GM21619 (cell line): ENCODE results near the gene KRT81.
"Not testable (repeated sequence)": the region's sequence is repeated elsewhere in the genome, so short reads cannot be mapped to it uniquely, and the experiment has no call there.

Source experiments
- ATAC-seq: cut with Tn5 transposase; IDR thresholded peaks from one replicate; pipeline ENCODE4 v1.9.1; 2021; ENCODE audit not compliant: unreplicated experiment

The KRT81 gene

DNA sequence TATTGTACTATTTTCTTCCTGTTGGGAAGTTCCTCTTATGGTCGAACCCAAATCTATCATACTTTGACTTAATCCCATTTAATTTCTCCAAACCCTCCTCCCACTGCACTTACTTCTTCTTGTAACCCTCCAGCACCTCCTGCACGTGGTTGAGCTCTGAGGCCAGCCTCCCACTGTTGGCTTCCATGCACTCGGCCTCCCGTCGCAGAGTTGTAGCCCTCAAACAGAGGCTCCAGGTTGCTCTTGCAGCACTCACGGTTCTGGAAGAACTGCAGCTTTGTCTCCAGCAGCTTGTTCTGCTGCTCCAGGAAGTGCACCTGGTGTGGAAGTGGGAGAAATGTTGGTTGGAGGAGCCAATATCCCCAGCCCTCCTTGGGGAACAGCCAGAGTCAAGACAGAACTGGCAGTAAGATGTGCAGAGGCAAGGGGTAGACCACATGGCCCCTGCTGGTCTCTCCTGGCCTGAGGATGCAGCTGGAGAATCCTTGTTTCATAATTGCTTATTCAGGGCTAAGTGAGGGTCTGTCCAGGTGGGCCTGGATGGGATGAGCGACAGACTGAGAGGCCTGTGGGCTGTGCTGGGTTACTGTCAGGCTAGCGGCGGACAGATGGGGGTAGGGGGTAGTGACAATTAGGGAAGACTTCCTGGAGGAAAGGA lies 35.3 kb downstream of the KRT81 start:
- no peak for ATAC-seq

DNA sequence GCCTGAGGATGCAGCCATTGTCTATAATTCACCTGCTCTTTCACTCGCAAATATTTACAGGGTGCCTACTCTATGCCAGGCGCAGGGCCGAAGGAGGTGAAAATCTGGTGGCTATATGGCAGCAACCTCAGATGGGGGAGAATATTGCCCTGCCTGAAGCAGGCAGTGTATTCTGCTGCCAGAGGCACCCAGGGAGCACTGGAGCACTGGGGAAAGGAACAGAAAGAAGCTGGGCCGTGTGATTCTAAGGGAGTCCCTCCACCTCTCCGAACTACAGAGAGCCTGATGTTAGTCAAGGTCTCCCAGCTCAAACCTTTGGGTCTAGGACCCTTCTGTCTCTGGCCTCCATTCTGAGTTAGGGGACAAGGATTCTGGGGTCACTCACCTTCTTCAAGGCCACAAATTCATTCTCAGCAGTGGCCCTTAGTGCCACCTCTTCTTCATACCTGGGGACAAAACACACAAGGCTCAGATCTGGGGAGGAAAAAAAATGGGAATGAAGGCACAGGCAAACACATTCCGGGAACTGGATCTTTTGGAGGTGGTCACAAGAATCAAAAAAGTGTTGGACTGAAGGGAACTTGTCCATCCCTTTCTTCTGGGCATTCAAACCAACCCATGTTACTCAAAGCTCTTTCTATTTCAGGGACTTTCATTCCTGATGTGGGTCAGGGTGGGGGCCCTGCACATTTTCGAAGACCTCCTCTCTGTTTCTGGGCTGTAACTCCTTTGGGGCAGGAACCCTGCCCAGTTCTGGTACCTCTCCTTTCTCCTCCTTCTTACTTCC lies 36.2 kb downstream of the KRT81 start:
- no peak for ATAC-seq

GRCh38 chr12:52254180-52254964 lies 37.0 kb downstream of the KRT81 start:
- ATAC-seq: no peak

DNA sequence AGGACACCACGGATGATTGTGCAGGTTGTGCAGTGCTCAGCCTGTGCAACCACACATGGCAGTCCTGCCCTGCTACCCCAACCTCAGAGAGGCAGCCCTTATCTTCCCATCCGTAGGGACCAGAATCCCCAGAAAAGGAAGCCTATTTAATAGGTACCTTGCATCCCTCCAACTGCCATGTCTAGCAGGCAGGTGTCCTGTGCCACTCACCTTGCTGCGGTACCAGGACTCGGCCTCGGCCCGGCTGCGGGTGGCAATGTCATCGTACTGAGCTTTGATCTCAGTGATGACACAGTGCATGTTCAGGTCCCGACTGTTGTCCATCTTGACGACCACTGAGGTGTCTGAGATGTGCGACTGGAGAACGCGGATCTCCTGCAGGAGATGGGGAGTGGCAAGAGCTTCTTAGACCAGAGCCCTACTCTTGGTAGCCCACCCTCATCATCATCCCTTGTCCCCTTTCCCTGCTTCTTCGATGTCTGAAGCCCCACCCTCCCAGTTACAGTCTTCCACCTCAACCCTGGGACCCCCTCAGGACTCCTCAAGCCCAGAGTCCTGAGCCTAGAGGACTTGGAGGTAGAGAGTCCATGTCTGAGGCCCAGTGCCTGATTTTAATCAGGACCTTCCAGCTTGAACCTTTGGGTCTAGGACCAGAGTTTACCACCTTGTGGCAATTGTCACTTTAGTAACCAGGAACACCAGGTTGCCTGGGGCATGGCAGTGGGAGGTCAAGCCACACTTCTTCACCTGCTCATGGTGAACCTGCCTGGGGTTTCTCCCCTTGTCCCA lies 37.7 kb downstream of the KRT81 start:
- no peak for ATAC-seq

- no peak for ATAC-seq
Measured at GRCh38 chr12:52252728-52253343, 38.5 kb downstream of the KRT81 start.

- ATAC-seq: not testable (repeated sequence)
Measured at GRCh38 chr12:52252175-52252615, 39.1 kb downstream of the KRT81 start.

DNA sequence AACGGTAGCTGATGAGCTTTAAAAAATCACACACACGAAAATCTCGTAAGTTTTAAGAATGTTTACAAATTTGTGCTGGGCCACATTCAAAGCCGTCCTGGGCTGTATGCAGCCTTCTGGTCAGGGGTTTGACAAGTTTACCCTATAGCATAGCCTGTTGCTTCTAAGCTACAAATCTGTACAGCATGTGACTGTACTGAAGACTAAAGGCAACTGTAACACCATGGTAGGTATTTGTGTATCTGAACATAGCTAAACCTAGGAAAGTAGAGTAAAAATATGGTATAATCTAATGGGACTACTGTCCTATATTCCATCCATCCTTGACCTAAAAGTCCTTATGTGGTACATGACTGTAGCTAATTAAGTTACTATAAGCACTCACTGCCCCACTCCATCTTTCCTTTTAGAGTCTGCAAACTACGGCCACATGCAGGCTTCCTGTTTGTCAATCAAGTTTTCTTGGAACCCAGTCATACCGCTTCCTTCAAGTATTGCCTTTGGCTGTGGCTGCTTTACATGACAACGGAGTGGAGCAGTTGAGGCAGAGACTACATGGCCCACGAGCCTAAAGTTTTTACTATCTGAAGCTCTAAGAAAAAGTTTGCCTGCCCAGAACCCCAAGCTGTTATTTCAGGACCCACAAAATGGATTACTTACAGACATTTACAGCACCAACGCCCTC lies 39.8 kb downstream of the KRT81 start:
- no peak for ATAC-seq

- no peak for ATAC-seq
Measured at GRCh38 chr12:52250048-52250990, 41.0 kb downstream of the KRT81 start.

DNA sequence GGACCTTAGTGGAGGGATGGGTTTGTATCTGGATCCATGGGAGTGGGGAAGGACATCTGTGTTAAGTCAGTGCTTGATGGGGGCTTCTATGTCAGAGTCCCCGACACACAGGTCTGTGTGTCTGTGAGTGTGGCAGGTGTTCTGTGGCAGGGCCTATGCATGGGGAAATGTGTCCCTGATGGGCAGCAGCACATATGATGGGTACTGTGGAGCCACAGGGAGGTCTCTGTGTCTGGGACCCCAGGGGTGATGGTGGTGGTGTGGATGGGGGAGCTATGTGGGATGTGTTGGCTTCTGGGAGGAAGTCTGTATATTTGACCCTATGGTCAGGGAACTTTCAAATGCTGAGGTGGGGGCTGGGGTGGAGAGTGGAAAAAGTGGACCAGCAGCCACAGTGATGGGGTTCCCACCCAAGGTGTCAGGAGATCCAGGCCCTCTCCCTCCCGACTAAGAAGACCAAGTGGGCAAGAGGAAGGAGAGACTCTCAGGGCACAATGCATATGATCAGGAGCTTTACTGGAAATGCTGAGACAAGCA lies 41.8 kb downstream of the KRT81 start:
- no peak for ATAC-seq

- no peak for ATAC-seq
Measured at GRCh38 chr12:52248541-52249461, 42.5 kb downstream of the KRT81 start.

- no peak for ATAC-seq
Measured at GRCh38 chr12:52247622-52248540, 43.5 kb downstream of the KRT81 start.

- no peak for ATAC-seq
Measured at GRCh38 chr12:52246720-52247621, 44.4 kb downstream of the KRT81 start.

DNA sequence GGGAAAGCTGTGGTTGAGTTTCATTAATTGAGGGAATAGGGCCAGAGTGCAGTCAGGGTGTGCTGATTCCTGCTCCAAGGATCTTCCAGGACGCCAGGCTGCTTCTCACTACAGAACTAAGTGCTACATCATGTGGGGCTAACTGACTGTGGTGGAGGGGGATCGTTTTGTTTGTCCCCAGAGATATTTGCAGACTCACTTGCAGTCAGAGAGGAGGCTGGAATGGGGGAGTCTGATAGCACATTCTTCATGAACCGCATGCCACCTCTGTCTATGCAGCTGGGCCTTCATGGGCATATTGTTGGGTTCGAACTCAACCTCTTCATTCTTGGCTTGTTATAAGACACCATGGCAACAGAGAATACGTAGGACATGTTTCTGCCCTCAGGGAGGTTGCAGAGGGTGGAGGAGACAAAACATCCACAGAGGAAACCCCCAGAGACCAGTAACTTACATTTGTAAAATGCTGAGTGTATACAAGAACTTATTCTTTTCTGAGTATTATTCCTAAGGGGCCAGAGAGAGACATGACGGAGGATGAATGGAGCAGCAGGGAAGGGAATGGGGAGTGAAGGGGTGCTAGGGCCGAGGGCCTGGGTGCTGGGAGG lies 45.3 kb downstream of the KRT81 start:
- no peak for ATAC-seq

- ATAC-seq: no peak
Measured at GRCh38 chr12:52245259-52245961, 45.9 kb downstream of the KRT81 start.
